SKM-1 (cell line): ENCODE measurements around the gene IL6ST.
A peak's percentile ranks its signal among the peaks of the same experiment; 100 is the strongest.
"Not testable (repeated sequence)": the region's sequence is repeated elsewhere in the genome, so short reads cannot be mapped to it uniquely, and the experiment has no call there.

Source experiments
- DNase-seq: peaks from one replicate; lab custom pipeline; 2025; ENCODE audit not compliant: unreplicated experiment; lab: John Stamatoyannopoulos, UW

IL6ST gene

DNA sequence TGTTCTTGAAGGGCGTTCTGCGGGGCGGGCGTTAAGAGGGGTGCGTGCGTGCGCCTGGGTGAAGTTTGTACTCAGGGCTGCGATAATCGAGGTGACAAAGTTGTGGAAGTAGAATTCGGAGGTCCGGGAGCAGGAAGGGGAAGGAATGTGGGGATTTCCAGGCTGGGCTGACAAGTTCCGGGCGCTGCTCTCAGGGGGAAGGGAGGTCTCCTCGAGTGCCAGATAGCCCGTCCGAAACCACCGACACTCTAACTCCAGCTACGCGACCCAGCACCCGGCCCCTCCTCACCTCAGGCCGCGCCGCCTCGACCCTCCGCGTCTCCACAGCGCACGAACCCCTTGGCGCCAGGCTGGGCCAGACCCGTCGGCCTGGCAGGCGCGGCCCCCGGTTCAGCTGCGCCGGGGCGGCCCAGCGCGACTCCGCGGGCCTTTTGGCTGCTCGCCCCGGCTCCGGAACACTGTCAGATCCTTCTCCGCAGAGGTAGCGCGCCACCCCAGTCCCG, at the start of gene IL6ST:
IL6ST (minus strand) TSS at position 469 of the 503 bp plus-strand sequence. CDS start 18,685 bp downstream, outside the sequence.
- DNase-seq: no peak

DNA sequence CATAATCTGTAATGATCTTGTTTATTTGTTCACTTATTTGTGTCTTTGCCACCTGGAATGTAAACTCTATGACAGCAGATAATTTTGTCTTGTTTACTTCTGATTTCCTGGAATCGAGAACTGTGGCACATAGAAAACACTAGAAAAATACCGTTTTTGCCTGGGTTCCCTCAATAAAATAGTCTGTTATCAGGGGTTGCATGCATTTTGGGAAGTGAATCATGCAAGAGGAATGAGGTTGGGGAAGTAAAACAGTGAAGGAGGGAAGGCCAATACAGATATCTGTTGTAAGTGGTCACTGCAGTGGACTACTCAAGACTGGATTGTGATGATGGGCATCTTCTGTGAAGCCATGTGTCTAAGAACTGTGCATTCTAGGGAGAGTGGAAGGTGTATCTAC, 45.2 kb upstream of the IL6ST start:
- no peak for DNase-seq

DNA sequence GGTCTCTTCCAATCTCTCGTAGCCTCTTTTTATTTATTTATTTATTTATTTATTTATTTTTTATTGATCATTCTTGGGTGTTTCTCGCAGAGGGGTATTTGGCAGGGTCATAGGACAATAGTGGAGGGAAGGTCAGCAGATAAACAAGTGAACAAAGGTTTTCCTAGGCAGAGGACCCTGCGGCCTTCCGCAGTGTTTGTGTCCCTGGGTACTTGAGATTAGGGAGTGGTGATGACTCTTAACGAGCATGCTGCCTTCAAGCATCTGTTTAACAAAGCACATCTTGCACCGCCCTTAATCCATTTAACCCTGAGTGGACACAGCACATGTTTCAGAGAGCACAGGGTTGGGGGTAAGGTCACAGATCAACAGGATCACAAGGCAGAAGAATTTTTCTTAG, 43.4 kb upstream of the IL6ST start:
- not testable (repeated sequence) for DNase-seq

- no peak for DNase-seq
Observed at GRCh38 chr5:56037531-56038010, 42.8 kb upstream of the IL6ST start.

GRCh38 chr5:56035394-56035793, 40.6 kb upstream of the IL6ST start:
- DNase-seq: not testable (repeated sequence)

- not testable (repeated sequence) for DNase-seq
Observed at GRCh38 chr5:56029871-56030630, 35.3 kb upstream of the IL6ST start.

GRCh38 chr5:56029457-56029856, 34.7 kb upstream of the IL6ST start:
- no peak for DNase-seq

GRCh38 chr5:56028708-56029107, 33.9 kb upstream of the IL6ST start:
- DNase-seq: no peak

GRCh38 chr5:56026863-56027300, 32.1 kb upstream of the IL6ST start:
- peak; percentile 81 for DNase-seq

- DNase-seq: no peak
Observed at GRCh38 chr5:56025151-56025885, 30.6 kb upstream of the IL6ST start.

DNA sequence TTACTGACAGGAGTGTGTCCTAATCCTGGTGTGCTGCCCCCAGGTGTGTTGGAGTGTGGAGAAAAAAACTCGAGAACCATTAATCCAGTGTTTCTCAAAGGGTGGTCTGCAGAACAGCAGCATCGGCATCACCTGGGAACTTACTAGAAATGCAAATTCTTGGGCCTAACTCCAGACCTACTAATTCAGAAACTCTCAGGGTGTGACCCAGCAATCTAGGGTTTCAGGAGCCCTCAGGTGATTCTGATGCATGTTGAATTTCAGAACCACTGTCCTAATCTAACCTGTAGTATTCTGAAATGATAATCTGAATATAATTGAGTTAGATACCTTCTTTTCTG, 30.0 kb upstream of the IL6ST start:
- no peak for DNase-seq

DNA sequence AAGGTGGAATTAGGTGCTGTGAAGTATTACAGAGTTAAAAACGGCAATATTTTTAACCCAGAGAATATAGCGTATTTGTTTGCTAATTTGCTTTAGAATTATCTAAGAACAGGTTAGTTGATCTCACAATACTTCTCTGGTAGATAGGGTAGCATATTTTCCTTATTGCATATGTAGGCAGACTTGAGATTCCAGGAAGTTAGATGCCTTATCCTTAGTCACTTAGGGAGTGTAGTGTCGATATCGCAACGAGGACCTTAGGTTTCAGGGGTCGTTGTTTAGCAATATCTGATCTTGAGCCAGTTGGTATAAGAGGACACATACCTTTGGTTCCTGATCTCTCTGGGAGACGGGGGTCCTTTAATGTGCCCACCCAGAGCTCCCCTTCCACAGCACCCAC, 28.5 kb upstream of the IL6ST start:
- DNase-seq: no peak

- no peak for DNase-seq
Observed at GRCh38 chr5:56019306-56020272, 24.8 kb upstream of the IL6ST start.

DNA sequence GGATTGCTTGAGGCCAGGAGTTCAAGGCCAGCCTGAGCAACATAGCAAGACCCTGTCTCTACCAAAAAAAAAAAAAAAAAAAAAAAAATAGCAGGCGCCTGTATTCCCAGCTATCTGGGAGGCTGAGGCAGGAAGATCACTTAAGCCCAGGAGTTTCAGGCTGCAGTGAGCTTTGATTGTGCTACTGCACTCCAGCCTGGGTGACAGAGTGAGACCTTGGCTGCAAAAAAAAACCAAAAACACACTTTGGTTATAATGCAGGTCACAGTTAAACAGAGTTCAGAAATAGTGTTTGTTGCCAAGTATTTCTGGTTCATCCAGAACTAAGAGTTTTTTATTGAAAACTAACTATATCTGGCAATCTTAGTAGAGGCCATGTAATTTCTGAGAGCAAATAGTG, 24.1 kb upstream of the IL6ST start:
- DNase-seq: no peak

- DNase-seq: not testable (repeated sequence)
Observed at GRCh38 chr5:56014701-56015100, 19.9 kb upstream of the IL6ST start.

DNA sequence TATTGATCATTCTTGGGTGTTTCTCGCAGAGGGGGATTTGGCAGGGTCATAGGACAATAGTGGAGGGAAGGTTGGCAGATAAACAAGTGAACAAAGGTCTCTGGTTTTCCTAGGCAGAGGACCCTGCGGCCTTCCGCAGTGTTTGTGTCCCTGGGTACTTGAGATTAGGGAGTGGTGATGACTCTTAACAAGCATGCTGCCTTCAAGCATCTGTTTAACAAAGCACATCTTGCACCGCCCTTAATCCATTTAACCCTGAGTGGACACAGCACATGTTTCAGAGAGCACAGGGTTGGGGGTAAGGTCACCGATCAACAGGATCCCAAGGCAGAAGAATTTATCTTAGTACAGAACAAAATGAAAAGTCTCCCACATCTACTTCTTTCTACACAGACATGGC, 19.2 kb upstream of the IL6ST start:
- not testable (repeated sequence) for DNase-seq

DNA sequence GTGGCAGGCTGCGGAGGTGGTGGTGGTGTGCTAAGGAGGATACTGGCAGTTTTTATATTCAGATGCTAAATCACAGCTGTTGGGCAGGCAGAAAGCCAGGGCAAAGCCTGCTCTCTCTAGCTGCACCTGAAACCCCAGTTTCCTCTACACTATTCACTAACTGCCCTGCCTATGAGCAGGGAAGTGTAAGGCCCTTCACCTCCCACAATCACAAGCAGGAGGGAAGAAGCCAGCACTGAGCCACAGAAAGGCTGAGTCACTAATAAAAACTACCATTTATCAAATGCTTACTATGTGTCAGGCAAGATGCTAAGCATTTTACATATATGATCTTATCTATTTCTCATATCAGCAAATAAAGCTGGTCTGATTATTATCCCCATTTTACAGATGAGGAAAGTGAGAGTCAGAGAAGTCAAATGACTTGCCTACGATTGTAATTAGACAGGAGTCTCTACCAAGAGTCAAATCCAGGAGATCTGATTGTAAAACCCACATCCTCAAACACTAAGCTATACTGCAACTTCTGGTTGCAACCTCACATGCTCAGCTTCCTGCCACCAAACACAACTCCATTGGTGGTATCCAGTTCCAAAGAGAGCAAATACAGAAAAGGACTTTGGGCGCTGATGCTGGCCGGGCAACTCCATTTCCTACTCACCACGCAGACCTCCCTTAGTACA, 17.7 kb upstream of the IL6ST start:
- DNase-seq: no peak

DNA sequence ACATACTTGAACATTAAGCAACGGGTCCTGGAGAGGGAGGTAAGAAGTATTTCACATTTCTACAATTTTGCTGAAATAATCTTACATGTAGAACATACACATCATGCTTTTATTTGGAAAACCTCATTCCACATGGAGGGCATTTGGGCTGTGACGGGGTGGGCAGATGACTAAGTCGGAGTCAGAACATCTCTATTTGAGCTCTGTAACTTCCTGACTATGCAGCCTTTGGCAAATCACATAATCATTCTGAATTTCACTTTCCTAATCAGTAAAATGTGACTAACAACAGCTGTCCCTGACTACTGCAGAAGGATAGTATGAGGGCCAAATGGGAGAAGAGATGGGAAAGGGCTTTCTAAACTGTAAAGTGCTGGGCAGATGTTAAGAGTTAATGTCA, 17.1 kb upstream of the IL6ST start:
- DNase-seq: no peak

DNA sequence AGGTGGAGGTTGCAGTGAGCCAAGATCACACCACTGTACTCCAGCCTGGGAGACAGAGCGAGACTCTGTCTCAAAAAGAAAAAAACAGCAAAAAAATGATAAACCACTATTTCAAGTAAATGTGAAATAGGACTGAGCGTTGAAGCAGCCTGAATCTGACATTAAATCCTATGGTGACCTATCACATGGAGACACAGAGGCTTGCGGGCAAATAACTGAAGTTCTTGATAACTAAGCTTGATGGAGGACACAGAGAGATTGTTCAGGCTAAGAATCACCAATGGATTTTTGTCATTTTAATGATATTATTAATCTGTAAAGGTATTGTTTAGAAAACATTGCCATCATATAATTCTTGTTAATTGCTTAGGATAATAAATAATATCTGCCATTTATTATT, 15.7 kb upstream of the IL6ST start:
- no peak for DNase-seq

DNA sequence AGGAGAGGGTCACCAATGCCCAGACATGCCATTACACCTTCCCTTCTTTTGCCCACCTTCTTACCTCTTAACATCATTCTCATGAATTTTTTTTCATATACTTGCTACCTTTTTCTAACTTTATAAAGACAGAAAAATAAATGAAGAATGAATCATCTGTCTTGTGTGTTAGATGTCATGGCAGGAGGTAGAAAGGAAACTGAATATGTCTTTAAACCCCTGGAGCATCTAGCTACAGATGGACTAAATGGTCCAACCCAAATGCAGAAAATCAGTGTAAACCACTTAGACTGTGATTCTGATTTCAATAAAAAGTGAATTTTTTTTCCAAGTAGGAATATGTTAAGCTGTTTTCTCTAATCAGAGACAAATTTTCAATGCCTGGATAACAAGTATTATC, 11.8 kb upstream of the IL6ST start:
- no peak for DNase-seq
